A549 (cell line): Measurements from ENCODE around the gene OPCML.

Experiments
- BCL3 ChIP-seq: fragments of >200 bp; sonication (Bioruptor Twin); formaldehyde crosslinking; IDR thresholded peaks from 3 replicates; pipeline ENCODE4 v1.6.1; 2016
- CBX2 ChIP-seq: fragments of 200-600 bp; sonication (generic); IDR thresholded peaks from 2 replicates; pipeline ENCODE4 v1.6.1; 2016; ENCODE audit warnings: low read depth, mild to moderate bottlenecking, borderline replicate concordance
- CBX8 ChIP-seq: fragments of 200-600 bp; sonication (generic); IDR thresholded peaks from 2 replicates; pipeline ENCODE4 v1.6.1; 2016
- CTCF ChIP-seq: fragments of >200 bp; sonication (Bioruptor Twin); formaldehyde crosslinking; IDR thresholded peaks from 3 replicates; pipeline ENCODE4 v1.5.1; 2016
- ELK1 ChIP-seq: fragments of 150-350 bp; IDR thresholded peaks from 2 replicates; pipeline ENCODE4 v1.6.1; 2014; ENCODE audit warnings: low read depth, mild to moderate bottlenecking, low read length
- MAX ChIP-seq: IDR thresholded peaks from 2 replicates; pipeline ENCODE4 v1.6.1; 2012
- PBX3 ChIP-seq: IDR thresholded peaks from 2 replicates; pipeline ENCODE4 v1.6.1; 2012
- POLR2A ChIP-seq: IDR thresholded peaks from 2 replicates; pipeline ENCODE4 v1.6.1; 2012; ENCODE audit warnings: mild to moderate bottlenecking, low read length
- RAD21 ChIP-seq, 2 experiments: fragments of >200 bp in 1 of 2; sonication (Bioruptor Twin) in 1 of 2; formaldehyde crosslinking in 1 of 2; IDR thresholded peaks in 1 of 2; conservative IDR thresholded peaks in 1 of 2; 2 replicates in 1 of 2; 3 replicates in 1 of 2; pipeline ENCODE4 v1.6.1; 2012 to 2018; ENCODE audit warnings: inconsistent platforms in 1 of 2
- ZSCAN20 ChIP-seq: fragments of 250-450 bp; sonication (Bioruptor Pico); IDR thresholded peaks from 2 replicates; pipeline ENCODE4 v1.8.0; 2022; ENCODE audit warnings: mild to moderate bottlenecking, moderate library complexity

GRCh38 chr11:132646890-132647289 is 885.4 kb downstream of the OPCML start:
- TF ChIP-seq CTCF (no peak), PBX3 (no peak), ELK1 (no peak), CBX8 (no peak), CBX2 (no peak), ZSCAN20 (CRISPR knock-in tag) (no peak), BCL3 (no peak), RAD21 (conservative IDR thresholded peaks at IDR 0.05 in 1 of 2, IDR thresholded peaks at IDR 0.05 in 1 of 2) (no peak), POLR2A (no peak), MAX (no peak)
